ENCODE results near the gene EWSR1. TPM values are rescaled to one million over a fixed set of nuclear protein-coding genes. Genes with fewer than 3 reads are reported as not detected.
A peak's percentile ranks its signal among the peaks of the same experiment; 100 is the strongest.
"Not testable (repeated sequence)": the region's sequence is repeated elsewhere in the genome, so short reads cannot be mapped to it uniquely, and the experiment has no call there.

EWSR1 gene
- total RNA-seq, 2 donors from 2014 or later = 231 to 319 TPM

DNA sequence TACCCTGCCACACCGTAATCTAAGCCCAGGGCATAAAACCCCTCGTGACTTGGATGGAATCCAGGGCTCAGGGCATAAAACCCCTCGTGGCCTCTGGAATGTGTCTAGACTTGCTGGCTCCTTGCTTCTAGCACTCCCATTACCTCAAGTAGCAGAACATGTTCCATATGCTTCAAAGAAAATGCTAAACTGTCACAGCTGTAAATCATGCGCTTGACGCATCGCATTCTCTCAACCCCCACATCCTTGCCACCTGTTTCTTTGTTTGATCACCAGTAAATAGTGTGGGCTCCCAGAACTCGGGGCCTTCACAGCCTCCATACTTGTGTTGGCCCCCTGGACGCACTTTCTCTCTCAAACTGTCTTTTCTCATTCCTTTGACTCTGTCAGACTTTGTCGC lies 27.6 kb upstream of the EWSR1 start:
- H3K4me3 Mint-ChIP-seq; H3K36me3 Mint-ChIP-seq (ENCODE audit: low read depth); H3K27ac Mint-ChIP-seq; H3K9me3 Mint-ChIP-seq; ATAC-seq (replicated peaks); H3K4me1 Mint-ChIP-seq: not testable (repeated sequence)
- peaks cover 12% of the 10 kb centered on the region for H3K27me3 Mint-ChIP-seq

DNA sequence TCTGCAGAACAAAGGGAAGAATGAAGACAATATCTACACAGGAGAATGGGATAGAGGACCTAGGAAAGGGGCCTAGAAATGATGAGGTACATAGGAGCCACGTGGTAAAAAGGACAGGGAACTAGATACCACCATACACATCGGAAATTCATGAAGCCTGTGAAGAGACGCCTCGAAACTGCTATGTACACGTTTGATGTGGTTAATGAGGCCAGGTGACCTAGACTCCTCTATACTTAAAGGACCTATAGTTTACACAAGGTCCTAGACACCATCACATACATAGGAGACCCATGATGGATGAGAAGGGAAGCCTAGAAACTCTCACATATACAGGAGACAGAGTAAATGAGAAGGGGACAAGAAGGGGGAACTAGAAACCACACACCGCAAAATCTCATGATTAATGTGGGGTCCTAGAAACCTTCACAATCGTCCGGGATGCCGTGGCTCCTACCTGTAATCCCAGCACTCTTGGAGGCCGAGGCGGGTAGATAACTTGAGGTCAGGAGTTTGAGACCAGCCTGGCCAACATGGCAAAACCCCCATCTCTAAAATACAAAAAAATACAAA lies 24.1 kb upstream of the EWSR1 start:
- peaks cover 9% of the 10 kb centered on the region for H3K9me3 Mint-ChIP-seq
- peaks cover 12% of the 10 kb centered on the region for H3K27me3 Mint-ChIP-seq
- H3K4me1 Mint-ChIP-seq = no peaks in the 10 kb centered on the region
- H3K4me3 Mint-ChIP-seq = no peak overlapping the region
- no peaks in the 10 kb centered on the region for H3K36me3 Mint-ChIP-seq (ENCODE audit: low read depth)
- H3K27ac Mint-ChIP-seq = no peak overlapping the region
- no peak for ATAC-seq (replicated peaks)

- no peak for ATAC-seq (replicated peaks)
- H3K4me1 Mint-ChIP-seq = no peaks in the 10 kb centered on the region
Measured at GRCh38 chr22:29244785-29245625, 23.1 kb upstream of the EWSR1 start.

DNA sequence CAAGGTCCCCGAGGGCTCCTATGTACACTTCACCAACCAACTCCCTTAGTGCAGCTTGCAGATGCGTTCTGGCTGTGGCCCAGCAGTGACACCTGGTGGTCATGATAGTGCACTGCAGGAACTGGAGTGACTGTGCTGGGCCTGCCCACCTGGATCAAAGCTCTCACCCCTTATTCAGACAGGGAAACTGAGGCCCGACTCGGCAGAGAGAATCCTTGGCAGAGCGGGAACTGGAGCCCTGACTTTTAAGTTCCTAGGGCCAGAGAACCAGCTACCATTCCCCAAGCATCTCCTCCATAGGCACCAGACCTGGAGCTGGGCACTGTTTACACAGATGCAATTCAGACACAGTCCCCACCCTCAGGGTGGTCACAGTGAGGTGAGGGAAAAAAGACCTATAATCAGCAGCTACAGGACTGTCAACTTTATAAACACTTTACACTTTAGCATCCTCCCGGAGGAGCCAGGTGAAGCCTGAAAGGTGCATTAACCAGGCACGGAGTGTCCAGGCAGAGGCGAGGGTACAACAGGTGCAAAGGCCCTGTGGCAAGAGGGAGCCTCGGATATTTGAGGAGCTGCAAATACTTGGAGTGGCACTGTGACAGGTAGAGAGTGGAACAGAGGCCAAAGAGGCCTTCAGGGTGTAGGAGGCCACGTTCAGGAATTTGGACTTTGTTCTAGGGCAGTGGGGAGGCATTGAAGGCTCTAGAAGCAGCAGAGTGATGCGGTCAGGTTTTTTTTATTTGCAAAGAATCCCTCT lies 22.3 kb upstream of the EWSR1 start:
- ATAC-seq (replicated peaks) = peak; percentile 90
- H3K4me1 Mint-ChIP-seq = no peaks in the 10 kb centered on the region
- peaks cover 6% of the 10 kb centered on the region for H3K9me3 Mint-ChIP-seq
- no peak overlapping the region for H3K27ac Mint-ChIP-seq
- no peaks in the 10 kb centered on the region for H3K36me3 Mint-ChIP-seq (ENCODE audit: low read depth)
- no peak overlapping the region for H3K4me3 Mint-ChIP-seq
- H3K27me3 Mint-ChIP-seq = peaks cover 12% of the 10 kb centered on the region

More at GRCh38 chr22:29244785-29245625, 23.1 kb upstream of the EWSR1 start:
- Mint-ChIP-seq H3K27ac (no peak overlapping the region), H3K27me3 (peaks cover 12% of the 10 kb centered on the region), H3K4me3 (no peak overlapping the region), H3K36me3 (ENCODE audit: low read depth) (no peaks in the 10 kb centered on the region), H3K9me3 (peaks cover 6% of the 10 kb centered on the region)

- not testable (repeated sequence) for H3K4me1 Mint-ChIP-seq; ATAC-seq (replicated peaks); H3K36me3 Mint-ChIP-seq (ENCODE audit: low read depth); H3K27ac Mint-ChIP-seq; H3K9me3 Mint-ChIP-seq; H3K4me3 Mint-ChIP-seq
- H3K27me3 Mint-ChIP-seq = peaks cover 12% of the 10 kb centered on the region
Measured at GRCh38 chr22:29247891-29248290, 20.2 kb upstream of the EWSR1 start.

GRCh38 chr22:29251265-29251664 lies 16.8 kb upstream of the EWSR1 start:
- H3K4me1 Mint-ChIP-seq = no peaks in the 10 kb centered on the region
- H3K4me3 Mint-ChIP-seq = no peak overlapping the region
- no peaks in the 10 kb centered on the region for H3K27me3 Mint-ChIP-seq
- ATAC-seq (replicated peaks) = no peak
- H3K27ac Mint-ChIP-seq = no peak overlapping the region
- H3K9me3 Mint-ChIP-seq = no peaks in the 10 kb centered on the region
- H3K36me3 Mint-ChIP-seq (ENCODE audit: low read depth) = no peaks in the 10 kb centered on the region

GRCh38 chr22:29251981-29252911 lies 15.8 kb upstream of the EWSR1 start:
- Mint-ChIP-seq H3K27ac (no peak overlapping the region), H3K9me3 (no peaks in the 10 kb centered on the region), H3K4me3 (no peak overlapping the region), H3K36me3 (ENCODE audit: low read depth) (no peaks in the 10 kb centered on the region), H3K4me1 (no peaks in the 10 kb centered on the region), H3K27me3 (no peaks in the 10 kb centered on the region)
- ATAC-seq (replicated peaks) = no peak

- Mint-ChIP-seq H3K4me3 (no peak overlapping the region), H3K36me3 (ENCODE audit: low read depth) (no peaks in the 10 kb centered on the region)
Measured at GRCh38 chr22:29253561-29254285, 14.3 kb upstream of the EWSR1 start.

GRCh38 chr22:29254286-29254660 lies 13.8 kb upstream of the EWSR1 start:
- H3K4me1 Mint-ChIP-seq = no peaks in the 10 kb centered on the region
- no peak overlapping the region for H3K27ac Mint-ChIP-seq
- no peaks in the 10 kb centered on the region for H3K9me3 Mint-ChIP-seq
- H3K4me3 Mint-ChIP-seq = no peak overlapping the region
- H3K36me3 Mint-ChIP-seq (ENCODE audit: low read depth) = no peaks in the 10 kb centered on the region
- H3K27me3 Mint-ChIP-seq = no peaks in the 10 kb centered on the region
- ATAC-seq (replicated peaks) = peak; percentile 31

More at GRCh38 chr22:29253561-29254285, 14.3 kb upstream of the EWSR1 start:
- H3K9me3 Mint-ChIP-seq = no peaks in the 10 kb centered on the region
- no peaks in the 10 kb centered on the region for H3K27me3 Mint-ChIP-seq
- no peak for ATAC-seq (replicated peaks)
- H3K27ac Mint-ChIP-seq = no peak overlapping the region
- no peaks in the 10 kb centered on the region for H3K4me1 Mint-ChIP-seq

DNA sequence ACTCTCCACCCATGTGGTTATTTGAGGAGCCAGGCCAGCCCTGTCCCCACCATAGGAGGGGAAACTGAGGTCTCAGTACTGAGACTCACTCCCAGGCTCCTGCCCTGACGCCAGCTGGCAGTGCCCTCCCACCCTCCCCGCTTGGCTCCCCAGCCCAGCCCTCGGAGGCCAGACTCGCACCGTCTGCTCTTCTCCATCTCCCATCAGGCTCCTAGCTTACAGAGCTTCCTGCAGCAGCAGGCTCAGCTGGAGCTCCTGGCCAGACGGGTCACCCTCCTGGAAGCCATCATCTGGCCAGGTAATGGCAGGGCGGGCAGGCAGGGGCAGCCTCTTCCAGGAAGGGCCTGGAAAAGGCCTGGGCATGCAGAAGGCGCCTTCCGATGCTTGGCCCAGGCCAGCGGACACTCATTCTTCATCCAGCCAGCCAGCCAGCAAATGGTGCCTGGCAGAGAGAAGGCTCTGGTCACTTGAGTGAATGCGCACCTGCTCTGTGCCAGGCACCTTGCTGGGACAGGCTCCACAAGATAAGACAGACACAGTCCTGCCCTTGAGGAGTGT lies 12.9 kb upstream of the EWSR1 start:
- Mint-ChIP-seq H3K27ac (no peak overlapping the region), H3K36me3 (ENCODE audit: low read depth) (no peaks in the 10 kb centered on the region), H3K9me3 (no peaks in the 10 kb centered on the region), H3K27me3 (no peaks in the 10 kb centered on the region), H3K4me1 (no peaks in the 10 kb centered on the region), H3K4me3 (no peak overlapping the region)
- no peak for ATAC-seq (replicated peaks)

DNA sequence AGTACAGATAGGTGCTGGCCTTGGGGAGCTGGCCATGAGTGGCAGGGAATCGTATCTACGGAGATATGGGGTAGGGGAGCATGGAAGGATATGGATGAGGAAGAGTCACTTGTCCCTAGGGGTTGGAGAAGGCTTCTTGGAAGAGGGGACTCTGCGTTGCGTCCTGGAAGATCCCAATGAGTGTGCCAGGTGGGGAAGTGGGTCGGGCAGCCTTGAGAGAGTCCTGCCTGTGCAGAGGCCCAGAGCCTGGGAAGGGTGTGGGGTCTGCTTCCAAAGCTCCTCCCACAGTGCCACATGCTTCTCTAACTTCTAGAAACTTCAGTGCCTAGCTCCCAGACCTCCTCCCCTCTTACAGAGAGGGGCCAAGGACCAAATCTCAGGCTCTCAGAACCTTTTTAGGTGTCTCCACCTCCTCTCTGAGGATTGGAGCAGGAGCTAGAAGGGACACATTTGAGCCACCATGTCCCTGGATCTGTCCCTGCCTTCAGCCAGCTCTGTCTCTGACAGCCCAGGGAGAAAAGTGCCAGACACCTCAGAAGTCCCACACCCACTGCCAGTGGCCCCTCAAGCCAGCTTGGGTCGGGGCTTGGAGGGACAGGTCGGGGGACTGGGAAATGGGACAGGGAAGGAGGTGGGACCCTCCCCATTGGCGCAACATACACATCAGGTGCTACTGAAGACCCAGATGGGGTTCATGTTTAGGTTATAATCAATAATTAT lies 11.3 kb upstream of the EWSR1 start:
- H3K36me3 Mint-ChIP-seq (ENCODE audit: low read depth) = no peaks in the 10 kb centered on the region
- no peak overlapping the region for H3K4me3 Mint-ChIP-seq
- H3K4me1 Mint-ChIP-seq = no peaks in the 10 kb centered on the region
- no peaks in the 10 kb centered on the region for H3K27me3 Mint-ChIP-seq
- no peak overlapping the region for H3K27ac Mint-ChIP-seq
- no peaks in the 10 kb centered on the region for H3K9me3 Mint-ChIP-seq
- ATAC-seq (replicated peaks) = no peak

DNA sequence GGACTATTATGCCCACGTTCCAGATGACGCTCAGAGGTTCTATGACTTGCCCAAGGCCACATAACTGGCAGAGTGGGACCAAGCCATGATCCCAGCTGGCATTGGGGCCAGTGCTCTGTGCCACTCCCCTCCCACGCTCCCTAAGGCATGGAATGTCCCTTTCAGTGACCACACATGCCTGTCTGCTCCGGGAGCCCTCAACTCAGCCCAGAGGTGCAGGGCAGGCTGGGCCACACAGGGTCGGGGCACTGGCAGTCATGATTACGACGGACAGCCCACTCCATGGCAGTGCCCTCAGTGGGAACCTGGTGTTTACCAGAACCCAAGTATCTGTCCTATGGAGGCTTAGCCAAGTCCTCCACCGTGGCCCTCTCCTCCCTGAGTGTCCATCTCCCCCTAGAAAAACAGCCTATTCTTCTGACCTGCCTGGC lies 10.3 kb upstream of the EWSR1 start:
- ATAC-seq (replicated peaks) = no peak
- Mint-ChIP-seq H3K27me3 (no peaks in the 10 kb centered on the region), H3K9me3 (no peaks in the 10 kb centered on the region), H3K4me3 (no peak overlapping the region), H3K36me3 (ENCODE audit: low read depth) (no peaks in the 10 kb centered on the region), H3K4me1 (no peaks in the 10 kb centered on the region), H3K27ac (peak overlapping the region; percentile 28)

Data from activated T-helper 17 cell treated with anti-CD3 and anti-CD28 coated beads, Interleukin-2, amount 50 U/mL, for 72 hours (primary cell).